ENCODE measurements around the gene OGFR.

DNA sequence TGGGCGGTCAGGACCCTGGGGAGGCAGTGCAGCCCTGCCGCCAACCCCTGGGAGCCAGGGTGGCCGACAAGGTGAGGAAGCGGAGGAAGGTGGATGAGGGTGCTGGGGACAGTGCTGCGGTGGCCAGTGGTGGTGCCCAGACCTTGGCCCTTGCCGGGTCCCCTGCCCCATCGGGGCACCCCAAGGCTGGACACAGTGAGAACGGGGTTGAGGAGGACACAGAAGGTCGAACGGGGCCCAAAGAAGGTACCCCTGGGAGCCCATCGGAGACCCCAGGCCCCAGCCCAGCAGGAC, 8.2 kb downstream of the OGFR start:
- TF ChIP-seq POLR2A (IDR thresholded peaks at IDR 0.05; ENCODE audit: low read length), result no peak
- no peak for TF ChIP-seq GATA1 (IDR thresholded peaks at IDR 0.05; ENCODE audit: low read depth, low read length)

Measured in erythroblast (primary cell).